NCI-H2196 treated with DMSO at 0.1 percent for 48 hours (cell line): ENCODE data around the gene GSTM3.
"Not testable (repeated sequence)": the region's sequence is repeated elsewhere in the genome, so short reads cannot be mapped to it uniquely, and the experiment has no call there.

Source experiments
- DNase-seq: peaks from one replicate; lab custom pipeline; 2025; ENCODE audit not compliant: unreplicated experiment; lab: John Stamatoyannopoulos, UW

Gene GSTM3

DNA sequence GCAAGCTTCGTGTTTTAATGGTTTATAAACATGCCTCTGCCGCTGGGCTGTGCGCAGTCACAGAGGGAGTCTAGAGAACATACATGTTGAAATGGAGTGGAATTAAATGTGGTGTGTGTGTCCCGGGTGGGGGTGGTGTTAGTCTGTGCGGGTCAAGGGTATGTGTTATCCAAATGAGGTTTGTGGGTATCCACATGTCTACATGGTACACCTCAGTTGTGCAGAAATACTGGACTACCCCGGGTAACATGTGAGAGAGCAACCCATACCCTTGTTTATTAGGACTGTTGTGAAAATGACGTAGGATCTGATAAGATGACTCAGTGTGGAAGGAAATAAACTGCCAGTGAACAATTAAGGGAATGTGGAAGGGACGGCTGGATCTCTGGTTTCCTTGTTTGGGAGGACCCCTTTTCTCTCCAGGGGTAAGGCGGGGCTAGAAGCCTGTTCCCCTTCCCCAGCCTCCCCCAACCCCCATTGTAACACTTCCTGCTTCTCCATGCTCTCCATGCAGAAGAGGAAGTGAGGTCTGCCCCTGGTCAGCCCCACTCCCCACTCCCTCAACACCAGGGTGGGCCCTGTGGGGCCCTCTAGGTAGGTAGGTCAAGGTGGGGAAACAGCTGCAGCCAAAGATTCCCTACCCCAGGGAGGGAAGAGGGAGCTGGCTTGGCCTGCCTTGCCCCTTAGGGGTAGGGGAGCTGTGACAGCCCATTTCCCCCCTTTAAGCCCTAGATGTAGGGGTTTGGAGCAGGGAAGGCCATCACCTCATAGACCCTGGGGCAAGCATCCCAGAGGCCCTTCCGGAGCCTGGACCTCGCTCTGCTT, 22.2 kb upstream of the GSTM3 start:
- DNase-seq, result no peak

DNA sequence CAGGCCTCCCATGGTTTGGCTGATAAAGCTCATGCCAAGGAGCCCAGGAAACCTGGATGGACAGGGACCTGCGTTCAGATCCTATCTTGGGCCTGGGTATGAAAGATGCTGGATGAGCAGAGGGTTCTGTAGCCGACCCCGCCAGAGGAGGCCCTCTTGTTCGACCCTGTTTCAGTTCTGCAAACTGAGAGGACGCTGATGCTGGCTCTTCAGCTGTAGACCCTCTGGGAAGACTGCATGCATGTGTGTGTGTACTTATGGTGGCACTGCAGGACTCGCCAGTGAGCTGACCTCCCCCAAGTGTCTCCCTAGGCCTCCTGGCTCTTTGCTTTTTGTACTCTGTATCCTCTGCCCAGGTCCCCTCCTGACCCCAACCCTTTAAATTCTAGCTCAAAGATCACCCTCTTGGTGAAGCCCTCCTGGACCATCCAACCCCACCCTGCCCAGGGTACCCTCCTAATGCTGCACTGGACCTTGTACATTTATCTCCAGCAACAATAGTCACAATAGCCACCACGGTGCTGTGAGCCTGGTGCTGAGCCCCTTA, 21.3 kb upstream of the GSTM3 start:
- DNase-seq, result no peak

DNA sequence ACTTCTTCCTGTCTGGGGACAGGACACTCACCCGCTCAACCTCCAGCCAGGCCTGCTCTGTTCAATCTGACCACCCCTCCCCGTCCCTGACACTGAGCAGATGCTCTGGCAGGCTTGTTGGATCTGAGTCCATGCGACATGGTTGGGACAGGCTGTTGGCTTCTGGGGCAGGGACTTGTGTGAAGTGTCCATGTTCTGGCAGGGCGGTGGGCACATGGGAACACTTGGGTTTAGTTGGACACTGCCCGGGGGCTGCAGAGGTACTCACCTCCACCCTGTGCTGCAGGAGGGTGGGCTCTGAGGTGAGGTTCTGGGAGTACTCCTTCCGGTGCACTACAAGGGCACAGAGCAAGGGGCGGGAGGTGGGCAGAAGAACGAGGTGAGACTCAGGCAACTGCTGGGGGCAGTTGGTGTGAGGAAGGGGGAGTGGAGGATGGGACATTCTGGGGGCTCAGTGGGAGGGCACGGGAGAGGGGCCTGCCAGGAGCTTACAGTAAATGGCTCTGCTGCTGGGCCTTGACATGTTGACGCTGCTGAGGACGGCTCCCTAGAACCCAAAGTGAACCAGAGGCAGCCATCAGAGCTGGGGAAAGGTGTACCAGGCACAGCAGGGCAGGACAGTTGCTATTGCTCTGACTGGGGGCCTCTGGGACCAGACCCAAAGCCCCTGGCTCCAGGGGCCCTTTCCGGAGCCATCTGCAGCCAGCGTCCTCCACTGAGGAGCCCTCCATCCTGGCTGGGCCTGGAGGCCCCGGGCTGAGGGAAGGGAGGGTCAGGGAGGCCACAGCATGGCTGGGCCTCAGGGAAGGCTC, 20.6 kb upstream of the GSTM3 start:
- DNase-seq, result no peak

DNA sequence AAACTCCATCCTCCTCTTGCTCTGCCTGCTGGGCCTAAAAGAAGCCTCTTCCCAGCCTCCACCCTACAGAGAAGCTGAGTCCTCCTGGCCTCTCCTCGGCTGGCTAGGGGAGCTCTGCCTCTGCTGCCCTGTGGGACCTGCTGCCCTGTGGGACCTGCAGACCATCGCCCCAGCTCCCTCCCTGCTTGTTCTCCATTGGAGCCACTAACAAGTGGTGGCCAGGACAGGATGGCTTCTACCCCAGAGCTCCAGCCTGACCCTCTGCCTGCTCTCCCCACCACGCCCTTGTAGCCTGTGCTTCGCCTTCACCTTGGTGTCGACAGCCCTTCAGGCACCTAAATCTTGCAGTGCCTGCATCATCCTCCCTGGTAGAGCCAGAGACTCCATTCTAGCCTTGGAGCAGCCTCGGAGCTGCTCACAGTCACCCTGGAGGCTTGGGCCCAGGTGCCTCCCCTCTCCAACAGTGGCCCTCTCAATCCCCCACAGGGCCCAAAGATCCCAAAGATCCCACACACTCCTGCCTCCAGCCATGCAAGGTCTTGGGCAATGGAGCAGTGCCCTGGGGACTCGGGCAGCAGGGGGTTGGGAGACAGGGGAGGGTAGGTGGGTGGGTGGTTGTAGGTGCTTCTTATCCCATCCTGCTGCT, 19.9 kb upstream of the GSTM3 start:
- no peak for DNase-seq

DNA sequence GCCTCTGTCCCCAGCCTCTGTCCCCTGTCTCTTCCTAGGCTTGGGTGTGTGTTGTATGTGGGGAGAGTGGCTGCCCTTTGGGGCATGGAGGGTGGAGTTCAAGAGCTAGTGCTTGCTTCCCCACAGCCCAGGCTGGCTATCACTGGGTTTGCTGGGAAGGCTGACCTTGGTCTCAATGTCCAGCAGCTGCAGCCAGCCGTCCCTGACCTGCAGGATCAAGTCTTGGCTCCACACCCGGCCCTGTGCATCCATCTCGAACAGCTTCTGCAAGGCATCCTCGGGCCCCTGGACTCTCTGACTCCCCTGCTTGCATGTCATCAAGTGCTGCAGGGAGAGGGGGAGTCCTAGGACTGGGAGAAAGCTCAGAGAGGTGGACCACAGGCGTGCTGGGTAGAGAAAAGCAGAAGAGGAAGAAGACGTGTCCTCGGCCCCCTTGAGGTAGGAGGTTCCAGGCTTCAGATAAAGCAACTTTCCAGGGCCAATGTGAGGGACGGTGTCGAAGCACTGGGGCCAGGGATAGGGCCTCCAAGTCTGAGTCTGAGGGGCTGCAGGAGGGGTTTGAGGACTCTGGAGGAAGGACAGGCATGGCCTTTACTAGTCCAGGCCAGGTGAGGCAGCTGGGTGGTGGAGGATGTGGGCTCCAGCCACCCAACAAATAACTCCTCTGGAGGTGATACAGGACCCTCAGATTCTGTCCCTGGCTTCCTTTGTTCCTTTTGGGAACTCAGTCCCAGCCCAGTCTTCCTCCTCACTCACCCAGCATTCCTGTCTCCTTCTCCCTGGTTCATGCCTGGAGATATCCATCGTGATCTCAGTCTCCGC, 18.9 kb upstream of the GSTM3 start:
- no peak for DNase-seq

DNA sequence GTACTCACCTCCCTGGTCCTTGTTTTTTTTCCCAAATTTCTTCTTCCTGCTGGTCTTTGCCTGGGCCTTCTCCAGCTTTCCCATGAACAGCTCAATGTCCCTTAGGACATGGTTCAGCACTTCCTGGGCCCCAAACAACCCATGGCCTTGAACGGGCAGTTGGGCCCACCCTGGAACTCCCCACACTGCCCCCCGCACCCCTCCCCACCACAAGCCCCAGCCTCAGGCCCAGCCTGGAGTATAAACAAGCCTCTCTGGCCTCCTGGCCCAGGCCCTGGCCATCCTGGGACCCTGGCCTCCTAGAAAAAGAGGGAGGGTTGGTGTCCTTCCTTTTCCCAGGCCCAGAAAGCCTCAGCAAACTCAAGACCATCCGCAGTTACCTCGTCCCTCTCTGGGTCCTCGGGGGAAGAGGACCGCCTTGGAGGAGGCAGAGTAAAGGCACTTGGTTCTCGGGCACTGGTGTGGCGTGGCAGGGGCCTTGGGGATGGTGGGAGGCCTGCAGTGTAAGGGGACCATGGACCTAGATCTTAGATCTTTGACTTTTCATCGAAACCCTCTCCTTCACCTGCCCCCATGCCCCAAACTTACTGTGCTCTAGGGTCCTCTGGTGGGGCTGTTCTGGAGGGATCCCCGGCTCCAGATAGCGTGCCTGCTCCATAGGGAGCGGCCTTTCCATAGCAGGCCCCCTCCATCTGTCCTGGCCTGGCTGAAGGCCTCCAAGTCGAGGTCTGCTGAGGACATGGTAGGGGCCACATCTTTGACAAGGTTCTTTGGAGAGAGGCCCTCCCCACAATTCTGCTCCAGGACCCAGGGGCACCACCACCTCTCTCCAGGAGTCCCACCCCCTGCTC, 17.3 kb upstream of the GSTM3 start:
- no peak for DNase-seq

DNA sequence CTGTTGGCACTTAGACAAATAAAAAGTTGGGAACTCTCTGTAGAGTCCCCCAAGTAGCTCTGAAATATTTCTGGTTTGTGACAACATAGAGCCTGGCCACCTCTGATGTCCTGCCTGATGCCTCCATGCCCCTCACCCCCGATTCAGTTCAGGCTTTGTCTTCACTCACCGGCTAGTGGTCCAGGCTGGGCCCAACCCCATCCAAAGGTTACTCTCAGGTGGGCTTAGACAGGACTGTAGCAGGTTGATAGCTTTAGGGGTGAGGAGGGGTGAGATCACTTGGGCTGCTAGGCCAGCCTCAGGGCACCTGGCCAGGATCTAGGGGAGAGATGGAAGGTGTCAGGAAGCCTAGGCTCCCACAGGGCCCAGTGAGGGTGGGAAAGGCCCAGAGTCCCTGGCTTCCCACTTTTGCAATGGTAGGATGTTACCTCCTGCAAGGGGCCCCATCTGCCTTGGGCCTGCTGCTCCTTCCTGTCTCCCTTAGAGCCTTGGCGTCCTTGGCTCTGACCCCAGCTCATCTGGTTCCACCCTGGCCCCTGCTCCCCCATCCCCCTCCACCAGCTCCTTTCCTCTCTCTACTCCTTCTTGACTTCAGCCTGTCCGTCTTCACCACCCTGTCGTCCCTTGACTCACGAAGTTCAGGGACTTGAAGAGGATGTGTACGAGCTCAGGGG, 16.1 kb upstream of the GSTM3 start:
- DNase-seq, result no peak

DNA sequence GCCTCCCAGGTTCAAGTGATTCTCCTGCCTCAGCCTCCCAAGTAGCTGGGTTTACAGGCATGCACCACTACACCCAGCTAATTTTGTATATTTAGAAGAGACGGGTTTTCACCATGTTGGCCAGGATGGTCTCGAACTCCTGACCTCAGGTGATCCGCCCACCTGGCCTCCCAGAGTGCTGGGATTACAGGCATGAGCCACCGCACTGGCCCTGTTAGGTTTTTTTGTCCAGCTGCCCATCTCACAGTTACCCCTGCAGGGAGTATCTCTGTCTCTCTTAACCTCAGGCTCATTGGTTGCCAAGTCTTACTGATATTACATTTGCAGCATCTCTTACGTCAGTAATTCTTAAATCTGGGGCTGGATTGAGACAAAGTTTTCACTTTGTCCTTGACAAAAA, 15.5 kb upstream of the GSTM3 start:
- DNase-seq, result not testable (repeated sequence)

DNA sequence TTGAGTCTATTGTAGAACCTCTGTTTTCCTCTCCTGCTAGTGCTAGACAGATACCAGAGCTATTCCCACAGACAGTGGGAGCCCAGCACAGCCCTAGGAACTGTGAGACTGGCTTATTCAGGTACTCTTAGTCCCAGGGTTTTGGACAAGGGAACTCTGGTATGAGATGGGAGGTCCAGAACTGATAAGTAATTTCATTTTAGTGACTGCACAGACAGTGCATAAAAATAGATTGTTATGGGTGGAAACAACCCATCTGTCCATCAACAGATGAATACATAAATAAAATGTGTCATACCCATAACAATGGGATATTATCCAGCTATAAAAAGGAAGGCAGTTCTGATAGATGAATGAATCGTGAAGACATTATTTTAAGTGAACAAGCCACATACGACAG, 13.9 kb upstream of the GSTM3 start:
- no peak for DNase-seq

DNA sequence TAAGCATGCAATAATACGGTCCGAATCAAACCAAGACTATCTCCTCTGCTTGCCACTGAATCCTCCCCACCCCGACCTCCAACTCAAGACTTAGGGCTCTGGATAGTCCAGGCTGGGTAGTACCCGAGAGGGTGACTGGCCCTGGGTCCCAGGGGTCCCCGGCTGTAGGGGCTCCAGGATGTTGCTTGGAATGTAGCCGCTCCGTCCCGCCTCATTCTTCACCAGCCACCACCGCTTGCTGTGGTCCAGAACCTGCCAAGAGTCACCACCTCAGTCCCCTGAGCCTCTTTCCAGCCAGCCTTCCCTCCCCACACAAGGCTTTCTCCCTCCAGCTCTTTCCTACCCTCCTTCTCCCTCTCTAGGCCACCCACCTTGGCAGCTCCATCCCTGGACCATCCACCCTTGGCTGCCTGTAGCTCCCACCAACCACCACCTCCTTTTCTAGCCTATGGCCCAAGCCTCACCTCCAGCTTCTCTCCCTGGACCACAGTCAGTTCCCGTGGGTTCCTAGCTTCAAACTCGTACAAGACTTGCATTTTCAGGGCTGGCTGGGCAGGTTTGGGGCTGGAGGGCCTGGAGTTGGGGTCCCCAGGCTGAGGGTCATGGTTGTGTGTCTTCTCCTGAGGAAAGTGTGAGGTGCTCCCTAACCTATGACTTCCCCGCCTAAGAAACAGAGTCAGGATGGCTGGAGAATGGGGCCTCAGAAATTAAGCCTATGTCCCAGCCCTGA, 10.9 kb upstream of the GSTM3 start:
- no peak for DNase-seq

DNA sequence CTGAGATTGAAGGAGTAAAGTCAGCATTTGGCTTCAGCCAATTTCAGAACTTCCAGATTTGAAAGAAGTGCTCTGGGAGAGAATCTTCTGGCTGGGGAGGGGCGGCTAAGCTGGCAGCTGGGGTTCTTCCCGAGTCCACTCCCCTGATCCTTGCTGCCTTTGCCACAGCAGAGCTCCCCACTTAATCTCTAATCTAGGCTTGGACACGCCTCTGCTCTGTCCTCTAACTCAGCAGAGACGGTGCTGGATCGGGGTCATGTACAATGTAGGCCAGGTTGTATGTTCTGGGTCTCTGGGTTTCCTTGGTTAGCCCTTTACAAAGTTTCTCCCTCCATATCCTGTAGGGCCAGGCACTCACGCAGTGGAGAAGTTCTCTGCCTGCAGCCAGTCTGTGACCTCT, 10.1 kb upstream of the GSTM3 start:
- DNase-seq, result no peak

DNA sequence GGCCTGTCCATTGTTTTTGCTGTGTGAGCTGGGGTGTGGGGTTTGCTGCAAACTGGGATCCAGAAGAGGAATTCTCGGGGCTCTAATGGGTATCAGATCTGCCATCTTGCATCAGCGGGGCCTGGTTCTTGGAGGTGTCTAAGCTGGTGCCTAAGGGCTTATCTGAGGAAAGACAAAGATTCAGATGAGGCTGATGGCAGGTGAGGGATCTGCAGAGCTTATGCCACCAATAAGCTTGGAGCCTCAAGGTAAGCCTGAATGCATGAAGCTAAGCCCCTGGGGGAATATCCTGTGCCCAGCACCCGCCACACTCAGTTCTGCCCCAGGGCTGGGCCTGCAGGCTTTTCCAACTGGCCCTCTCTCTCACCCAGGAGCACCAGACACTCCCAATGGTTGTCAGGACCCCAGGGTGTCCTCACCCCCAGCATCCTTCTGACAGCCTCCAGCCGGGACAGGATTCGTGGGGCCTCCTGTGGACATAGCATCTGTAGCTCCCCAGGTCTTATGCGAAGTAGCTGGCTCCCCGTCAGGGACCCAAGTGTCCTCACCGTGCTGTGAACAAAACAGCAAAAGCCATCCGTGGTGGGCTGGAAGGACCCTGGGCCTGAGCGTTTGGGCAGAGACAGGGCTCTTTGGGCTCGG, 9.5 kb upstream of the GSTM3 start:
- no peak for DNase-seq

DNA sequence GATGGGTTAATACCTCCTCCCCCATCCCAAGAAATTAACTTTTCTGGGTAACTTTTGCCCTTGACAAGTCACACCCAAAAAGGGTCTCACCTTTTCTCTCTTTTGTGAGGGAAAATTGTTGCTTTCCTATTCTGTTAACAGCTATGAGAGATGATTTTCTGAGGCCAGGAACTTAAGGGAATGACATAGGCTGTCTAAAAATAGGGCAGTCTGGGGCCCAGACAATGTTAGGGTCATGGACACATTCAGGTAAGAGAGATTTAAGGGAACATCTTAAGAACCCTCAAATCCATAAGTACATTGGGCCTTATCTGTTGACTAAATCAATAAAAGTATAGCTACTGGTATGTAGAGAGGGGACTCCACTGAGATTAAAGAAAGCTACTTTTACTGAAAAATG, 8.4 kb upstream of the GSTM3 start:
- no peak for DNase-seq

DNA sequence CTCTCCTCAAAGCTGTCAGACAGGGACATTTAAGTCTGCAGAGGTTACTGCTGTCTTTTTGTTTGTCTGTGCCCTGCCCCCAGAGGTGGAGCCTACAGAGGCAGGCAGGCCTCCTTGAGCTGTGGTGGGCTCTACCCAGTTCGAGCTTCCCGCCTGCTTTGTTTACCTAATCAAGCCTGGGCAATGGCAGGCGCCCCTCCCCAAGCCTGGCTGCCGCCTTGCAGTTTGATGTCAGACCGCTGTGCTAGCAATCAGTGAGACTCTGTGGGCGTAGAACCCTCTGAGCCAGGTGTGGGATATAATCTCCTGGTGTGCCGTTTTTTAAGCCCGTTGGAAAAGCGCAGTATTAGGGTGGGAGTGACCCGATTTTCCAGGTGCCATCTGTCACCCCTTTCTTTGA, 7.5 kb upstream of the GSTM3 start:
- DNase-seq, result not testable (repeated sequence)

DNA sequence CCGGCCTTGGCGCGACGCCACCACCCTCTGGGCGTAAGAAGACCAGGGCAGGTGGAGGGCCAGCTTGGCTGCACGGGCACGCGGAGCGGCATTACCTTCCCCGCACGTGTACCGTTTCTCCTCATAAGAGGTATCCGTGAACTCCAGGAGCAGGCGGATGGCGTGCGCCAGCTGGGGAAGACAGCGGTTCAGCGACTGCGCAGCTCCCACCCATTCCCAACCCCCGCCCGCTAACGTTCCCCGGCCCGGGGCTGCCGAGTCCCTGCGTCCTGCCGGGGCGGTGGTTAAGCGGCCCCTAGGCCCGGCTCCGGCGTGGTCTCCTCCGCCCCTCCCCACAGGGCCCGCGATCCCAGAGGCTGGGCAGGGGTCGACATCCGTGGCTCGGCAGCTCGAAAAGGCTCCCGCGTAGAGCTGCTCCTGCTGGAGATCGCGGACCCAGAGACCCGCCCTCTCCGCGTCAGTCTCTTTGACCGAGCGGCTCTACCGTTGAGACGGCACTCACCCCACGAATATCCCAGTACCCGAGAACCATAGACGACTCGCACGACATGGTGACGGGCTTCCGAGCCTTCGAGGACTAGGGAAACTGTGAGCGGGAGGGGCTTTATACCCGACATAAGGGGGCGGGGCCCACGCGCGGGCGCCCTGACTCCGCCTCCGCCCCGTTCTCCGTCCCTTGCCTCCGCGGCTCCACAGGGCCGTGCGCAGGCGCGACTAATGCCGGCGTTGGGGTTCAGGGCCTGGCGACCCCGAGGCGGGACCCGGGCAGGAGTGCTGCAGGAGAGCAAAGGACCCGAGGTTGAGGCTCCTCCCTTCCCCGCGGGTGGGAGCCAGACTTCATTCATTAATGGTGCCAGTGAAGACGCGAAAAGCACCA, 862 bp downstream of the GSTM3 start:
- peak; percentile 64 for DNase-seq

DNA sequence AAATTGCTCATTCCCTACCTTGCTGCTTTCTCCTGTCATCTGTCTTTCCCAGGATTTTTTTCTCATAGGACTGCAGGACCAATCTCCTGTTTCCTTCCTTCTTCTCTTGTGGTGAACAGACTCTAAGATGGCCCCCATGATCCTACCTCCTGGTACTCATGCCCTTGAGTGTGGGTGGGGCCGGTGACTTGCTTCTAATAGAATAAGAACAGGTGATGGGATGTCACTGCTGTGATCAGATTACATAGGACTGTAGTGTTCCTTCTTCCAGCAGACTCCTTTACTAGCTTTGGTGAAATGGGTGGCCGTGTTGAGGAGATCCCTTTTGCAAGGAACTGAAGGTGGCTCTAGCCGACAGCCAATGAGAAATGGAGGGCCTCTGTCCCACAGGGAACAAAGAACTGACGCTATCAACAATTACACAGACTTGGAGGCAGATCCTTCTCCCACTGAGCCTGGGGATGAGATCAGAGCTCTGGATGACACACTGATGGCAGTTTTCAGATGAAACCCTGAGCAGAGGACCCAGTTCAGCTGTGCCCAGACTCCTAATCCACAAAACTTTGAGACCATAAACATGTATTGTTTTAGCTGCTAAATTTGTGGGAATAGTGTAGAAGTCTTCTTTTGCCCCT, 7.5 kb downstream of the GSTM3 start:
- DNase-seq, result no peak

DNA sequence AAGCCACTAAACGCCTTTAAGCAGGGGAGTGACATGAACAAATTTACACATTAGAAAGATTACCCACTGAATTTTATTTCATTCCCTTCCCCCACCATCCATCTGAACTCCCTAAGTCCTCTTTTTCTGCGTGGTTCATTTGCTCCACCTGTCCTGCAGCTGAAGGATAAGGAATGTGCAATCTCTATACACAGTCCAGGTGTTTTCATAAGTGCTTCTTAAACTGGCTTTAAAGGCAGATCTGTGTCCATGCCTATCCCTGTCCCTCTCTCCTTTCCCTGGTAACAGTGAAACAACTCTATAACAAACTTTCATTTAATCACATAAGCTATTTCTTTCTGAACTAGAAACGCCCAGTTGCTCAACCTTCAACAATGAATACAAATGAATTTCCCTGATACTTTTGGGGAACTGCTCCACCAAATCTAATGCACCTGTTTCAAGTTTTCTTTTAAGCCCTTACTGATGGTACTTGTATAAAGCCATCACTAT, 8.4 kb downstream of the GSTM3 start:
- no peak for DNase-seq
